GM12864 (cell line): ENCODE data around the gene KLHL40.

Experiments
- DNase-seq: peaks from one replicate; pipeline ENCODE4 v3.0.0-alpha.2; 2011; ENCODE audit warnings: low read depth
- H3K4me3 ChIP-seq: 2 replicates; pipeline ENCODE4 v1.5.1; 2011; ENCODE audit warnings: mild to moderate bottlenecking, low read depth, low read length, control low read depth
- TF ChIP-seq, protein P1 (sequence below): IDR thresholded peaks from 2 replicates; pipeline ENCODE4 v1.5.1; 2011; ENCODE audit warnings: low read depth, mild to moderate bottlenecking, moderate library complexity, low read length, control low read depth, inconsistent platforms; ENCODE audit errors: missing control alignments

Gene KLHL40

DNA sequence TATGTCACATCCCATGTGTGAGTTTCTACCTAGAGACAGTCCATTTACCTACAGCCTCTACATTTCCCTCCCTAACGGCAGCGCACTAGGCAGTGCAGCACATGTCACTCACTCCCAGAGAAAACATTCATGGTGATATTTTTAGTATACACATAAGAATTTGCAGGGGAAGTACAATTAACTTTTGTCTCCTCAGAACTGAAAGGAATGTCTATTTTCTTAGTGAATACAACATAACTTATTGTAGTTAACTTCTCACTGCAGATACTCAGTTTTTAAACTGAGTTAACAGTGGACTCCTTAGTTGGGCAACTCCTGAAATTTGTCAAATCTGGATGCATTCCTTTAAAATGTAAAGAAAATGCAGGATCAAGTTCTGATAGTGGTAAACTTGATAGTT, 36.3 kb upstream of the KLHL40 start:
- no peak for DNase-seq
- H3K4me3 ChIP-seq, result no peak overlapping the region
- TF ChIP-seq, protein P1, sequence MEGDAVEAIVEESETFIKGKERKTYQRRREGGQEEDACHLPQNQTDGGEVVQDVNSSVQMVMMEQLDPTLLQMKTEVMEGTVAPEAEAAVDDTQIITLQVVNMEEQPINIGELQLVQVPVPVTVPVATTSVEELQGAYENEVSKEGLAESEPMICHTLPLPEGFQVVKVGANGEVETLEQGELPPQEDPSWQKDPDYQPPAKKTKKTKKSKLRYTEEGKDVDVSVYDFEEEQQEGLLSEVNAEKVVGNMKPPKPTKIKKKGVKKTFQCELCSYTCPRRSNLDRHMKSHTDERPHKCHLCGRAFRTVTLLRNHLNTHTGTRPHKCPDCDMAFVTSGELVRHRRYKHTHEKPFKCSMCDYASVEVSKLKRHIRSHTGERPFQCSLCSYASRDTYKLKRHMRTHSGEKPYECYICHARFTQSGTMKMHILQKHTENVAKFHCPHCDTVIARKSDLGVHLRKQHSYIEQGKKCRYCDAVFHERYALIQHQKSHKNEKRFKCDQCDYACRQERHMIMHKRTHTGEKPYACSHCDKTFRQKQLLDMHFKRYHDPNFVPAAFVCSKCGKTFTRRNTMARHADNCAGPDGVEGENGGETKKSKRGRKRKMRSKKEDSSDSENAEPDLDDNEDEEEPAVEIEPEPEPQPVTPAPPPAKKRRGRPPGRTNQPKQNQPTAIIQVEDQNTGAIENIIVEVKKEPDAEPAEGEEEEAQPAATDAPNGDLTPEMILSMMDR, result no peak

DNA sequence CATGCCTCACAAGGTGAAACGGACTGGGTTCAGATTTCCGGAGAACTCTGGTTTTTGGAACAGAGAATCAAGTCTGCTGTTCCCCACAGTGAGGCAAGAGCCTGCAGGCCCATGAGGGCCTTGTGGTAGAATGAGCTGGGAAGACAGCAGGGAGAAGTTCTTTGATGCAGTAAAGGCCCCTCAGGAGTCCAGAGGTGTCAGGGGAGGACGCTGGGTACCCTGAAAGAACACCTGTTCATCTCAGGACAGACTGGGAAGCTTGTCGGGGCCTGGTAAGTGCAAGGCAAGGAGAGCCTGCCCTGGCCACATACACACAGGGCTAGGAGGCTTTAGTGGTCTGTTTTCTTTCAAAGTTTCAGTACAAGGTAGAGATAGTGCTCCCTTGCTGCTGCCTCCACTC, 35.6 kb upstream of the KLHL40 start:
- no peak overlapping the region for H3K4me3 ChIP-seq
- no peak for DNase-seq
- TF ChIP-seq, protein P1, result no peak

DNA sequence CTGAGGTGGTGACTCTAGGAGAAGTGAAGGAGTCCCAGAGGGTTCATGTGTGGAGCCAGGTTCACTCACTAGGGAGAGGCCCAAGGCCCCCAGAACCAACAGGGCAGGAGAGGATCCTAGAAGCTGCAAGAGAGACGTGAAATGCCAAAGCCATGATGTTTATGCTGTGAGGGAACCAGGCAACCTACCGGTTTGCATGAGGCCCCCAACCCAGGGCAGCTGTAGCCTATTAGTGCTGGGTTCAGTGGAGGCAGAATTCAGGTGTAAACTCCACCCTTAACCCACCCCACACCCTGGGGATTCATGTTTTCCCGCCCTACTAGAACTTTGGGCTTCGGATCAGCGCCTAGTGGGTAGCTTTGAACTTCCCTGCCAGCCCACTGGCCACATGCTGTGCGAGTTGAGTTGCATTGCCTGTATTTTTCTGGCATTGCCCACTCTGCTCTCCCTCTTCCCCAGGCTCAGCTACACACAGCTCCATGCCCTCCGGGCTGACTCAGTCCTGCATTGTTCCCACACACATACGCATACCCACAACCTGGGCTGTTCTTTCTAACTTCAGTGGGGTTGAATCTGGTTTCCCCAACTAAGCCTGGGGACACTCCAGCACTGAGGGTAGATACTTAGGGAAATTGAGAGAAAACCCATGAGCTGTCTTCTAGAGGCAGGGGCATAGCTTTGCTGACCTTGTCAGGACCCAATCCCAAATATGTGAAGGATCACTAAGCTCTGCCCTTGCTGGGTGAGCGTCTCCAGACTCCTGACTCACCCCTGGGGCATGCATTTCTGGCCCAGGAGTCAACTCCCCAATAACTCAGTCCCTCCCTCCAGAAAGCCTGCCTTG, 33.9 kb upstream of the KLHL40 start:
- no peak overlapping the region for H3K4me3 ChIP-seq
- TF ChIP-seq, protein P1, result no peak
- DNase-seq, result no peak

DNA sequence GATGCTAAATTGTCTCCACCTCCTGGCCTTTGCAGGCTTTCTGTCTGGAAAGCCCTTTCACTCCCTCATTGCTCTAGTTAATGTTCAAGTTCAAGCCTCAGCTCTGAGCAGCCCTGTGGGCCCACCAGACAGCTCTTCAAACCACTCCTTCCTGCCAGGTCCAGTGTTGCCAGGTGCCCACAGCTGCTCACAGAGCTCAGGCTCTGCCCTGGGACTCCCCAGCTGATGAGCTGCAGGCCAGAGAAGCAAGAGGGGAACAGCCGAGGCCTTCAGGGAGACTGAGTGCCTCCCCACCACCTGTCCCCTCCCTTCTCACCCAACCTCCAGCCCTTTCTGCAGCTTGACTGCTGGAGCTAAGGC, 33.1 kb upstream of the KLHL40 start:
- TF ChIP-seq, protein P1, result no peak
- DNase-seq, result no peak
- no peak overlapping the region for H3K4me3 ChIP-seq

DNA sequence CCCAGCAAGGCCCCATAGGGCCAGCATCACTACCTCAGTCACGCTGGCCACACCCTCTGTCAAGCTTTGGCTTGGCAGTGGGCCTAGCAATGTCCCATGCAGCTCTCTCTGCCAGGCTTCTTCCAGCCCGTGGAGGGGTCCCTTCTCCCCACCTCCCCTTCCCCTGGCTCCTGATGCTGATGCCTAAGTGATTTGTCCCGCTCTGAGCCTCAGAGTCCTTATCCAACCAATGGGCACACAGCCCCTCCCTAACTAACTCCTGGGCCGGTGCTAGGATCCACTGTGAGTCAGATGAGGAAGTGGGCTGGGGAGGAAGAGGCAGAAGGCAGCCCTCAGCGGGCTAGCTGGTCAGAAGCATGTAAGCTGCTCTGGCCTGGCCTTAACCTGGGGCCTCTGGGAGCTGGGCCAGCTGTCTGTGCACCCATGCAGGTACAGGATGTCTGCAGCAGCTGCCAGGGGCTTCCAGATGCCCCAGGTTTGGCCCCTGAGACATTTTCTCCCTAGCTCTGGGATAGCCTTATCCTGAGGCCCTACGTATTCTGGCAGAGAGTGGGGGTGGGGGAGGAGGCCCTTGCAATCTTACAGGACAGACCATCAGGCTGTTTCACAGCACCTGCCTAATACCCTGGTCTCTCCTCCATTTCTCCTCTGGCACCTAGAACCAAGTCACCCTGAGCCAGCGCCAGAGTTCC, 32.6 kb upstream of the KLHL40 start:
- no peak overlapping the region for H3K4me3 ChIP-seq
- DNase-seq, result no peak
- TF ChIP-seq, protein P1, result no peak

DNA sequence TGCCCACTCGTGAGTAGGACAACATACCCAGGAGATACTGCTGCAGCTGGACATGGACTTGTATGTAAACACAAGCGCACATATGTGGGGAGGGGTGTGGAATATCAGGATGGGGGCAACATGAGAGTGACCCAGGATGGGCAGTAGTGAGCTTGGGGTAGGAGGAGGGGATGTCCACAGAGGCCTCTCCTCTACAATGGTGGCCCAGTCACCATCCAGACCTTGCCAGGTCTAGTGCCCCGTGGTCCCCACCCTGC, 32.1 kb upstream of the KLHL40 start:
- TF ChIP-seq, protein P1, result no peak
- no peak for DNase-seq
- no peak overlapping the region for H3K4me3 ChIP-seq
